ENCODE measurements around the gene RTN4RL1. TPM values are rescaled to one million over a fixed set of nuclear protein-coding genes. Genes with fewer than 3 reads are reported as not detected.

RTN4RL1 gene
- total and polyA plus RNA-seq, 2 of the 13 experiments (the other 11 are each of a cell fraction or from before 2014, with no cell fraction given), result 0.01 TPM; not detected in 1

- peaks cover 30% of the 10 kb centered on the region for H3K4me1 ChIP-seq (ENCODE audit: insufficient read depth, low read length)
- ChIA-PET POLR2A (no interaction called here), CTCF (ENCODE audit: low intra/inter-chr PET ratio, low total read pairs) (no interaction called here)
- H3K9ac ChIP-seq (ENCODE audit: insufficient read depth, low read depth, low read length), result no peak overlapping the region
- in situ Hi-C loops (cut with HindIII; ENCODE audit: extremely low pct_ligation_motif_present, low pct_unique_long_range_greater_than_20kb), result no loop called here
- FAIRE-seq (no peak), ATAC-seq (no peak), DNase-seq (ENCODE audit: low spot score) (no peak)
- WGBS (ENCODE audit: low lambda C conversion rate), result 62% methylated on average over 13 of the region's 14 CpGs
- H3K9me3 ChIP-seq (ENCODE audit: low read length), result no peaks in the 10 kb centered on the region
- no TSS peak for BruUV-seq (replicated peaks)
- H3K36me3 ChIP-seq (replicated peaks in 1 of 2; ENCODE audit: control insufficient read depth in 1 of 2, insufficient read depth in 2 of 2, low read length in 2 of 2), result no peaks in the 10 kb centered on the region
- 0 out of 5 replicates have a peak, but pooled peaks cover 0 to 10% of the 10 kb centered on the region in 2 experiments for H3K27me3 ChIP-seq (ENCODE audit: control insufficient read depth in 1 of 2, insufficient read depth in 2 of 2, low read length in 2 of 2)
- no peak overlapping the region for H3K27ac ChIP-seq (ENCODE audit: extremely low read length, insufficient read depth, low read length)
- H3K4me2 ChIP-seq (ENCODE audit: low read depth, low read length), result peak overlapping the region; percentile 80; the same call in 1 of the 2 replicates
- TF ChIP-seq ZBTB43 (CRISPR knock-in tag; conservative IDR thresholded peaks at IDR 0.05), result no peak
- no peak for TF ChIP-seq ZNF34 (CRISPR knock-in tag; IDR thresholded peaks at IDR 0.05; ENCODE audit: borderline replicate concordance)
- no peak for TF ChIP-seq ZBTB46 (CRISPR knock-in tag; IDR thresholded peaks at IDR 0.05; ENCODE audit: borderline replicate concordance)
- no peak for TF ChIP-seq ZFP36 (IDR thresholded peaks at IDR 0.05; ENCODE audit: borderline replicate concordance, low read depth, low read length, partially characterized antibody)
- TF ChIP-seq TRIM24 (CRISPR knock-in tag; IDR thresholded peaks at IDR 0.05), result no peak
- no peak for TF ChIP-seq ZNF121 (CRISPR knock-in tag; IDR thresholded peaks at IDR 0.05)
- no peak for TF ChIP-seq REST (IDR thresholded peaks at IDR 0.05; ENCODE audit: borderline replicate concordance in 1 of 2, low read depth in 1 of 2, low read length in 2 of 2)
- TF ChIP-seq ZNF652 (CRISPR knock-in tag; IDR thresholded peaks at IDR 0.05; ENCODE audit: borderline replicate concordance, low read depth), result no peak
- TF ChIP-seq NCOR1 (IDR thresholded peaks at IDR 0.05; ENCODE audit: borderline replicate concordance, low read length), result no peak
- no peak for TF ChIP-seq ZIK1 (CRISPR knock-in tag; IDR thresholded peaks at IDR 0.05; ENCODE audit: borderline replicate concordance, low read depth)
- TF ChIP-seq NFIB (CRISPR knock-in tag; IDR thresholded peaks at IDR 0.05; ENCODE audit: borderline replicate concordance), result no peak
- intact Hi-C loops (cut with micrococcal nuclease; ENCODE audit: unreplicated experiment), result loop anchor here (2.0 kb wide), 1 partner anchor 16 kb away; no protein-coding TSS in a partner anchor
- H3K4me3 ChIP-seq (replicated peaks in 1 of 3; ENCODE audit: insufficient read depth in 1 of 3, low read depth in 2 of 3, low read length in 3 of 3), result peak overlapping the region in 2 of 3 experiments; percentile 46 to 69; a peak in 2 of 6 replicates
- H2AFZ ChIP-seq (ENCODE audit: low read length), result no peak overlapping the region
- no peaks in the 10 kb centered on the region for H4K20me1 ChIP-seq (ENCODE audit: insufficient read depth, low read length)
- H3K79me2 ChIP-seq (ENCODE audit: insufficient read depth, low read length), result no peaks in the 10 kb centered on the region
Measured at GRCh38 chr17:1948517-1948825, 76.7 kb downstream of the RTN4RL1 start.

Data from HepG2 (cell line).